ENCODE results near the gene GAB3. TPM values are rescaled to one million over a fixed set of nuclear protein-coding genes. Genes with fewer than 3 reads are reported as not detected.

GAB3 gene
- polyA plus RNA-seq, 10 donors, result 3.2 to 11.3 (median 5.8) TPM

Other genes starting within 250 kb of the GAB3 start
- gene FAM3A, start 234.8 kb downstream of the GAB3 start, polyA plus RNA-seq (ENCODE audit: insufficient read length in 10 of 10), result 10 to 100 TPM; 21.6 to 33.9 (median 26.2) TPM
- gene G6PD, start 204.2 kb downstream of the GAB3 start, polyA plus RNA-seq (ENCODE audit: insufficient read length in 10 of 10), result 10 to 100 TPM; 10.0 to 17.7 (median 13.1) TPM
- 10 to 100 TPM; 11.0 to 14.2 (median 12.9) TPM for gene IKBKG, start 203.5 kb downstream of the GAB3 start, polyA plus RNA-seq (ENCODE audit: insufficient read length in 10 of 10)
- gene CTAG1A, start 165.9 kb downstream of the GAB3 start, polyA plus RNA-seq (ENCODE audit: insufficient read length in 10 of 10), result not detected
- not detected for gene CTAG1B, start 131.8 kb downstream of the GAB3 start, polyA plus RNA-seq (ENCODE audit: insufficient read length in 10 of 10)
- gene CTAG2, start 97.5 kb downstream of the GAB3 start, polyA plus RNA-seq (ENCODE audit: insufficient read length in 10 of 10), result not detected
- 10 to 100 TPM; 29.8 to 46.1 (median 38.4) TPM for gene DKC1, start 11.8 kb upstream of the GAB3 start, polyA plus RNA-seq (ENCODE audit: insufficient read length in 10 of 10)
- gene MPP1, start 54.4 kb upstream of the GAB3 start, polyA plus RNA-seq (ENCODE audit: insufficient read length in 10 of 10), result 10 to 100 TPM; 14.6 to 36.4 (median 20.3) TPM
- gene SMIM9, start 83.6 kb upstream of the GAB3 start, polyA plus RNA-seq (ENCODE audit: insufficient read length in 10 of 10), result not detected
- gene F8A1, start 135.3 kb upstream of the GAB3 start, polyA plus RNA-seq (ENCODE audit: insufficient read length in 10 of 10), result 10 to 100 TPM in 6 of 10 donors, 1 to 10 TPM in 4; 4.7 to 21.1 (median 10.2) TPM

All from muscle of back (tissue), 10 donors.